Gastroesophageal sphincter (tissue), 4 donors: ENCODE results near the gene GPR179. TPM values are rescaled to one million over a fixed set of nuclear protein-coding genes. Genes with fewer than 3 reads are reported as not detected.

Experiments used
- ATAC-seq: fragments of 150-250 bp; one replicate; pipeline ENCODE4 v1.9.1; 2016; ENCODE audit warnings: mild to moderate bottlenecking, moderate library complexity
- H3K27ac ChIP-seq, 4 donors: fragments of 200-600 bp; sonication (generic) in 3 of 4; 1 replicate in 3 of 4; 2 replicates in 1 of 4; pipeline ENCODE4 v1.5.1; 2016 to 2019
- H3K27me3 ChIP-seq: fragments of 200-600 bp; sonication (generic); one replicate; pipeline ENCODE4 v1.5.1; 2019
- H3K36me3 ChIP-seq, 2 donors: fragments of 200-600 bp; sonication (generic); one replicate each; pipeline ENCODE4 v1.5.1; 2019; ENCODE audit warnings: control low read depth in 1 of 2
- H3K4me1 ChIP-seq, 3 donors: fragments of 200-600 bp; sonication (generic); 1 replicate in 2 of 3; 2 replicates in 1 of 3; pipeline ENCODE4 v1.5.1; 2016 to 2019; ENCODE audit warnings: control low read depth in 2 of 3
- H3K4me3 ChIP-seq, 2 donors: fragments of 200-600 bp; sonication (generic); one replicate each; pipeline ENCODE4 v1.5.1; 2019; ENCODE audit warnings: mild to moderate bottlenecking in 1 of 2, moderate library complexity in 1 of 2
- H3K9me3 ChIP-seq, 3 donors: fragments of 200-600 bp; sonication (generic); one replicate each; pipeline ENCODE4 v1.5.1; 2017 to 2019; ENCODE audit warnings: control low read depth in 2 of 3
- EP300 ChIP-seq: sonication (generic); formaldehyde crosslinking; IDR thresholded peaks from one replicate; pipeline ENCODE4 v1.6.1; 2017; ENCODE audit warnings: antibody characterized with exemption, mild to moderate bottlenecking
- POLR2A ChIP-seq, 2 donors: fragments of 450-650 bp; IDR thresholded peaks; one replicate each; pipeline ENCODE4 v1.6.1; 2017; ENCODE audit warnings: antibody characterized with exemption in 2 of 2, mild to moderate bottlenecking in 2 of 2, moderate library complexity in 1 of 2
- POLR2AphosphoS5 ChIP-seq: sonication (generic); formaldehyde crosslinking; IDR thresholded peaks from one replicate; pipeline ENCODE4 v1.6.1; 2017; ENCODE audit warnings: antibody characterized with exemption
- WGBS, 2 donors: methylation state at CpG; one replicate each; pipeline ENCODE4 v1.1.5; 2018; ENCODE audit warnings: low coverage in 1 of 2; 5-methylcytosine and 5-hydroxymethylcytosine counted together
- total RNA-seq, 4 donors: library from RNA; depleted of rRNA; stranded (reverse); fragments of >200 nt; gene quantifications; one replicate each; pipeline ENCODE4 v1.1.0, GENCODE V29; 2016
- TF ChIP-seq, protein P1 (sequence below), 4 experiments: fragments of 200-600 bp in 2 of 4; fragments of 450-650 bp in 2 of 4; sonication (generic) in 1 of 4; IDR thresholded peaks; one replicate each; pipeline ENCODE4 v1.5.1; 2017 to 2019; ENCODE audit warnings: antibody characterized with exemption in 4 of 4, mild to moderate bottlenecking in 2 of 4, moderate library complexity in 2 of 4

The GPR179 gene
- total RNA-seq, 4 donors from 2014 or later, result 0.08 to 0.13 TPM; not detected in 2

DNA sequence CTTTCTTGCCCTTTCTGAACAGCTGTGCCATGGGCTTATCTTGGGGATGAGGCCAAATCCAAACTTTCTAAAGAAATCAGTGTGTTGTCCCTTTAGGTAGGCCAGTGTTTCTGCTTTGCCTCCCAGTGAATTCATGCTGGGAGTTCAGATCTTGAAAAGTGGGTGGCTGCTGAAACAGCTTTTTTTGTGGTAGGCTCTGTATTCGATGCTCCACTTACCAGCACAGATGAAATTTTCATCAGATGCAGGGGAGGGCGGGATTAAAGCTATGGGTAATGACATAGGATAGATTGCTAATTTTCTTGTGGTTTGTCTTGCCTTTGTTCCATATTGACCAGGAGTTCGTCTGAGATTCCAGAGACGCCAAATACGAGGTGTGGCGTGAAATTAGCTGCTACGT, 10.7 kb upstream of the GPR179 start:
- TF ChIP-seq, protein P1, sequence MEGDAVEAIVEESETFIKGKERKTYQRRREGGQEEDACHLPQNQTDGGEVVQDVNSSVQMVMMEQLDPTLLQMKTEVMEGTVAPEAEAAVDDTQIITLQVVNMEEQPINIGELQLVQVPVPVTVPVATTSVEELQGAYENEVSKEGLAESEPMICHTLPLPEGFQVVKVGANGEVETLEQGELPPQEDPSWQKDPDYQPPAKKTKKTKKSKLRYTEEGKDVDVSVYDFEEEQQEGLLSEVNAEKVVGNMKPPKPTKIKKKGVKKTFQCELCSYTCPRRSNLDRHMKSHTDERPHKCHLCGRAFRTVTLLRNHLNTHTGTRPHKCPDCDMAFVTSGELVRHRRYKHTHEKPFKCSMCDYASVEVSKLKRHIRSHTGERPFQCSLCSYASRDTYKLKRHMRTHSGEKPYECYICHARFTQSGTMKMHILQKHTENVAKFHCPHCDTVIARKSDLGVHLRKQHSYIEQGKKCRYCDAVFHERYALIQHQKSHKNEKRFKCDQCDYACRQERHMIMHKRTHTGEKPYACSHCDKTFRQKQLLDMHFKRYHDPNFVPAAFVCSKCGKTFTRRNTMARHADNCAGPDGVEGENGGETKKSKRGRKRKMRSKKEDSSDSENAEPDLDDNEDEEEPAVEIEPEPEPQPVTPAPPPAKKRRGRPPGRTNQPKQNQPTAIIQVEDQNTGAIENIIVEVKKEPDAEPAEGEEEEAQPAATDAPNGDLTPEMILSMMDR (IDR thresholded peaks at IDR 0.05), result no peak
- no peak for TF ChIP-seq EP300
- no peak for TF ChIP-seq POLR2AphosphoS5
- no peak for TF ChIP-seq POLR2A (IDR thresholded peaks at IDR 0.05)
- Histone ChIP-seq H3K27me3 (no peaks in the 10 kb centered on the region), H3K4me3 (no peak overlapping the region), H3K36me3 (no peaks in the 10 kb centered on the region), H3K27ac (no peak overlapping the region), H3K9me3 (no peaks in the 10 kb centered on the region), H3K4me1 (peaks cover 0 to 72% (median 23%) of the 10 kb centered on the region in 3 donors)
- WGBS, 2 donors, result 82% methylated on average over 7 of the region's 7 CpGs
- no peak for ATAC-seq

DNA sequence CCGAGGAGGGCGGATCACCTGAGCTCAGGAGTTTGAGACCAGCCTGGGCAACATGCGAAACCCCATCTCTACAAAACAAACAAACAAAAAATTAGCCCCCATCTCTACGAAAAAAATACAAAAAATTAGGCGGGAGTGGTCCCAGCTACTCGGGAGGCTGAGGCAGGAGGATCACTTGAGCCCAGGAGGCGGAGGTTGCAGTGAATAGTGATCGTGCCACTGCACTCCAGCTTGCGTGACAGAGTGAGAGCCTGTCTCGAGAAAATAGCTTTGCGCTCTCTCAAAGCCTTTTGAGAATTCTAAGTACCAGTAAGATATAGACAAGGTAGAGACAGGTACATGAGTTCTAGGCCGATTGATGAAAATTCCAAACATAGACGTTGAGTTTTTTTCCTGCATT, 9.9 kb upstream of the GPR179 start:
- H3K36me3 ChIP-seq, result no peaks in the 10 kb centered on the region
- peaks cover 0 to 68% (median 17%) of the 10 kb centered on the region in 3 donors for H3K4me1 ChIP-seq
- H3K9me3 ChIP-seq, result no peaks in the 10 kb centered on the region
- no peak for TF ChIP-seq EP300
- TF ChIP-seq POLR2A (IDR thresholded peaks at IDR 0.05), result no peak
- TF ChIP-seq, protein P1 (IDR thresholded peaks at IDR 0.05), result no peak
- no peak for TF ChIP-seq POLR2AphosphoS5
- H3K27me3 ChIP-seq, result no peaks in the 10 kb centered on the region
- H3K27ac ChIP-seq, result no peak overlapping the region
- H3K4me3 ChIP-seq, result peak overlapping the region in 1 of 2 donors; percentile 99
- ATAC-seq, result no peak
- WGBS, 2 donors, result 46 to 74% methylated on average over 7 to 12 of the region's 13 CpGs

DNA sequence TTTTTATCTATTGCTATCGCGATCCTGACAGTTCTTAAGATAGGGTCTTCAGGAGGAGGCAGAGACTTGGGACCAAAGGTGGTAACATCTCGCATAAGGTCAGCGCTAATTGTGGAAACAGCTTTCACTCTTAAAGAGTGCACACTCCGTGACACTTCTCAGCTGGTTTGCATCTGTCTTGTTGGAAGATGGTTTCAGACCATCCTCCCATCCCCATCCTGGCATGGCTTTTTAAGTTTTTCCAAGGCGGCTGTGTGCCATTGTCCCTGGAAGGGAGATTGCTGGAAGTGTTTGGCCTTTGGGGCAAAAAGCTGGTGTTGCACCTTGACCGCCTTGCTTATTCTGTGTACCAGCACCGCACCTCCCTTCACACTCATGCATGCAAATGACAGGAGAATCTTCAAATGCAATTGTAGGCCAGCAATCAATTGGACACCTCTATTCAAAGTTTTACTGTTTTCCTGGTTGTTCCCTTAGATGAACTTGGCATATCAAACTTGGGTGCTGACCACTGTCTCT, 9.4 kb upstream of the GPR179 start:
- TF ChIP-seq, protein P1 (IDR thresholded peaks at IDR 0.05), result no peak
- no peak for TF ChIP-seq POLR2A (IDR thresholded peaks at IDR 0.05)
- no peak for TF ChIP-seq EP300
- no peak for TF ChIP-seq POLR2AphosphoS5
- Histone ChIP-seq H3K27ac (peak overlapping the region in 3 of 4 donors; percentile 87 to 96 (median 94)), H3K4me3 (peak overlapping the region; percentile 70 to 99), H3K4me1 (peaks cover 0 to 63% (median 16%) of the 10 kb centered on the region in 3 donors), H3K36me3 (no peaks in the 10 kb centered on the region), H3K27me3 (no peaks in the 10 kb centered on the region), H3K9me3 (no peaks in the 10 kb centered on the region)
- ATAC-seq, result no peak
- 5 to 16% methylated on average over 5 to 7 of the region's 8 CpGs for WGBS, 2 donors

DNA sequence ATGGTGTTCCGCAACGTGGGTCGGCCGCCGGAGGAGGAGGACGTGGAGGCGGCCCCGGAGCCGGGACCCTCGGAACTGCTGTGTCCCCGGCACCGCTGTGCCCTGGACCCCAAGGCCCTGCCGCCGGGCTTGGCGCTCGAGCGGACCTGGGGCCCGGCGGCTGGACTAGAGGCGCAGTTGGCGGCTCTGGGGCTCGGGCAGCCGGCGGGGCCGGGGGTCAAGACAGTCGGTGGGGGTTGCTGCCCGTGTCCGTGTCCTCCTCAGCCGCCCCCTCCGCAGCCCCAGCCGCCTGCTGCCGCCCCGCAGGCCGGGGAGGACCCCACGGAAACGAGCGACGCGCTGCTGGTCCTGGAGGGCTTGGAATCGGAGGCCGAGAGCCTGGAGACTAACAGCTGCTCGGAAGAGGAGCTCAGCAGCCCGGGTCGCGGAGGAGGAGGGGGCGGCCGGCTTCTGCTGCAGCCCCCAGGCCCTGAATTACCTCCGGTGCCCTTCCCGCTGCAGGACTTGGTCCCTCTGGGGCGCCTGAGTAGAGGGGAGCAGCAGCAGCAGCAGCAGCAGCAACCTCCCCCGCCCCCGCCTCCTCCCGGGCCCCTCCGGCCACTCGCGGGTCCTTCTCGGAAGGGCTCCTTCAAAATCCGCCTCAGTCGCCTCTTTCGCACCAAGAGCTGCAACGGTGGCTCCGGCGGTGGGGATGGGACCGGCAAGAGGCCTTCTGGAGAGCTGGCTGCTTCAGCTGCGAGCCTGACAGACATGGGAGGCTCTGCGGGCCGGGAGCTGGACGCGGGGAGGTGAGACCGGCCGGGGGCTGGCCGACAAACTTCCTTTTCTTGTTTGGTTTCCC, 8.7 kb upstream of the GPR179 start:
- Histone ChIP-seq H3K36me3 (no peaks in the 10 kb centered on the region), H3K4me3 (peak overlapping the region; percentile 70 to 99), H3K27ac (peak overlapping the region; percentile 51 to 96 (median 90)), H3K27me3 (no peaks in the 10 kb centered on the region), H3K9me3 (no peaks in the 10 kb centered on the region), H3K4me1 (peaks cover 0 to 56% (median 9%) of the 10 kb centered on the region in 3 donors)
- WGBS, 2 donors, result 0% methylated on average over 3 of the region's 72 CpGs; no CpG with 5 or more reads in 1 of the 2 donors
- no peak for TF ChIP-seq POLR2A (IDR thresholded peaks at IDR 0.05)
- TF ChIP-seq EP300, result no peak
- TF ChIP-seq, protein P1 (IDR thresholded peaks at IDR 0.05), result no peak
- TF ChIP-seq POLR2AphosphoS5, result no peak
- peak; percentile 10 for ATAC-seq
